ENCODE data around the gene TTC9C.
A peak's percentile ranks its signal among the peaks of the same experiment; 100 is the strongest.

The TTC9C gene

GRCh38 chr11:62709247-62710000 lies 18.9 kb upstream of the TTC9C start:
- peak; percentile 81 for DNase-seq (ENCODE audit: insufficient read length, low spot score)
- FAIRE-seq: peak; percentile 93

GRCh38 chr11:62710001-62710345 lies 18.3 kb upstream of the TTC9C start:
- DNase-seq (ENCODE audit: insufficient read length, low spot score): no peak
- FAIRE-seq: peak; percentile 50

More at GRCh38 chr11:62709247-62710000, 18.9 kb upstream of the TTC9C start:
- TF ChIP-seq PAX5 (IDR thresholded peaks at IDR 0.05; ENCODE audit: insufficient read depth, low read length, severe bottlenecking) (no peak), POLR2AphosphoS5 (IDR thresholded peaks at IDR 0.05; ENCODE audit: low read depth, low read length) (peak; percentile 87), SPI1 (IDR thresholded peaks at IDR 0.05; ENCODE audit: low read depth, low read length) (peak; percentile 36; the same call in 1 of the 2 replicates), POU2F2 (IDR thresholded peaks at IDR 0.05; ENCODE audit: low read depth, low read length) (no peak; the same call in 1 of the 2 replicates), POLR2A (IDR thresholded peaks at IDR 0.05; ENCODE audit: low read depth, low read length) (peak; percentile 82), TAF1 (IDR thresholded peaks at IDR 0.05; ENCODE audit: low read depth, low read length) (peak; percentile 89)

DNA sequence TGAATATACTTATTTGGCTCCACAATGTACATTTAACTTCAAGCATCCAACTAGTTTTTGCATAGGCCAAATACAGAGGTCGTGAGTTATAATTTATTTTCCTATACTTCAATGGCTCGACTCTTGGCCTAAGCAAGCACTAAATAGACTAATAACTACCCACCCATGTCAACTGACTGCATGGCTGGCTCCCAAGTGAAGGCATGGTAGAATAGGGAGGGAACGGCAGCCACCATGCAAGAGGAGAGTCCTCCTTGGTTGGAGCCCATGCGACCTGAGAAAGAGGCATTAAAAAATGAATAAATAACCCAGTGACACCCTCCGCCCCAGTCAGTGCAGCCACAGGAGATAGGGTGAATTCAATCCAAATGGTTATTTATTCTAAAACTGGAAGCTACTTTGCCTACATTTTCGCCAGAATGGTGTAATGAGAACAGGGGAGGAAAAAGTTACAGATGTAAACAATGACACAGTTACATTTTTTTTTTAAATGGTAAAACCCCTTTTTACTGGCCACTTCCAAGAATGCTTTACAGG lies 15.9 kb upstream of the TTC9C start:
- no peak for FAIRE-seq
- TF ChIP-seq POLR2A (IDR thresholded peaks at IDR 0.05; ENCODE audit: low read depth, low read length) (no peak), PAX5 (IDR thresholded peaks at IDR 0.05; ENCODE audit: insufficient read depth, low read length, severe bottlenecking) (no peak), TAF1 (IDR thresholded peaks at IDR 0.05; ENCODE audit: low read depth, low read length) (no peak), SPI1 (IDR thresholded peaks at IDR 0.05; ENCODE audit: low read depth, low read length) (no peak), POU2F2 (IDR thresholded peaks at IDR 0.05; ENCODE audit: low read depth, low read length) (no peak)

More at GRCh38 chr11:62710001-62710345, 18.3 kb upstream of the TTC9C start:
- TF ChIP-seq POLR2AphosphoS5 (IDR thresholded peaks at IDR 0.05; ENCODE audit: low read depth, low read length): no peak
- TF ChIP-seq POLR2A (IDR thresholded peaks at IDR 0.05; ENCODE audit: low read depth, low read length): no peak
- no peak for TF ChIP-seq SPI1 (IDR thresholded peaks at IDR 0.05; ENCODE audit: low read depth, low read length)
- no peak for TF ChIP-seq POU2F2 (IDR thresholded peaks at IDR 0.05; ENCODE audit: low read depth, low read length)
- TF ChIP-seq PAX5 (IDR thresholded peaks at IDR 0.05; ENCODE audit: insufficient read depth, low read length, severe bottlenecking): no peak
- no peak for TF ChIP-seq TAF1 (IDR thresholded peaks at IDR 0.05; ENCODE audit: low read depth, low read length)

DNA sequence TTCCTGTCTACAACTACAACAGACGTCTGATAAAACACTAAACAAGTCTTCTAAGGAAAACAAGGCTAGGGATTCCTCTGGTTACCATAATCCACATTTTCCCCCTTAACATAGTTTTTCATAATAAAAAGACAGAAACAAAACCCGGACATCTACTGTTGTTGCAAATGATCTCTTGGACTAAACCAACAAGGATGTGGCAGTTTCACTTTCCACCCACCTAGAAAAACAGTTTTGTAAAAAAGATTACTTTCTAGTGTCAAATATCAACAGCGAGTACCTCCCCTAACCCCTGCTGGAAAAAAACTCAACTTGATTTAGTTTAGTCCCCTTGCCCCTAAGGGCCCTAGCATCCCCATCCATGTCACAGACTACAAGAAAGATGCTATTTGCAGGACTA lies 15.4 kb upstream of the TTC9C start:
- FAIRE-seq (no peak), DNase-seq (ENCODE audit: insufficient read length, low spot score) (no peak)
- TF ChIP-seq POLR2A (IDR thresholded peaks at IDR 0.05; ENCODE audit: low read depth, low read length): no peak
- no peak for TF ChIP-seq POU2F2 (IDR thresholded peaks at IDR 0.05; ENCODE audit: low read depth, low read length)
- TF ChIP-seq PAX5 (IDR thresholded peaks at IDR 0.05; ENCODE audit: insufficient read depth, low read length, severe bottlenecking): no peak
- no peak for TF ChIP-seq SPI1 (IDR thresholded peaks at IDR 0.05; ENCODE audit: low read depth, low read length)
- TF ChIP-seq TAF1 (IDR thresholded peaks at IDR 0.05; ENCODE audit: low read depth, low read length): no peak
- TF ChIP-seq POLR2AphosphoS5 (IDR thresholded peaks at IDR 0.05; ENCODE audit: low read depth, low read length): no peak

More for the DNA sequence above, 15.9 kb upstream of the TTC9C start:
- no peak for DNase-seq (ENCODE audit: insufficient read length, low spot score)

- DNase-seq (ENCODE audit: insufficient read length, low spot score): no peak
- TF ChIP-seq POLR2A (IDR thresholded peaks at IDR 0.05; ENCODE audit: low read depth, low read length): no peak
- no peak for TF ChIP-seq TAF1 (IDR thresholded peaks at IDR 0.05; ENCODE audit: low read depth, low read length)
- TF ChIP-seq POU2F2 (IDR thresholded peaks at IDR 0.05; ENCODE audit: low read depth, low read length): no peak
- no peak for TF ChIP-seq SPI1 (IDR thresholded peaks at IDR 0.05; ENCODE audit: low read depth, low read length)
- TF ChIP-seq PAX5 (IDR thresholded peaks at IDR 0.05; ENCODE audit: insufficient read depth, low read length, severe bottlenecking): no peak
- no peak for TF ChIP-seq POLR2AphosphoS5 (IDR thresholded peaks at IDR 0.05; ENCODE audit: low read depth, low read length)
- no peak for FAIRE-seq
These were observed 14.9 kb upstream of the TTC9C start for GRCh38 chr11:62713343-62713742.

DNA sequence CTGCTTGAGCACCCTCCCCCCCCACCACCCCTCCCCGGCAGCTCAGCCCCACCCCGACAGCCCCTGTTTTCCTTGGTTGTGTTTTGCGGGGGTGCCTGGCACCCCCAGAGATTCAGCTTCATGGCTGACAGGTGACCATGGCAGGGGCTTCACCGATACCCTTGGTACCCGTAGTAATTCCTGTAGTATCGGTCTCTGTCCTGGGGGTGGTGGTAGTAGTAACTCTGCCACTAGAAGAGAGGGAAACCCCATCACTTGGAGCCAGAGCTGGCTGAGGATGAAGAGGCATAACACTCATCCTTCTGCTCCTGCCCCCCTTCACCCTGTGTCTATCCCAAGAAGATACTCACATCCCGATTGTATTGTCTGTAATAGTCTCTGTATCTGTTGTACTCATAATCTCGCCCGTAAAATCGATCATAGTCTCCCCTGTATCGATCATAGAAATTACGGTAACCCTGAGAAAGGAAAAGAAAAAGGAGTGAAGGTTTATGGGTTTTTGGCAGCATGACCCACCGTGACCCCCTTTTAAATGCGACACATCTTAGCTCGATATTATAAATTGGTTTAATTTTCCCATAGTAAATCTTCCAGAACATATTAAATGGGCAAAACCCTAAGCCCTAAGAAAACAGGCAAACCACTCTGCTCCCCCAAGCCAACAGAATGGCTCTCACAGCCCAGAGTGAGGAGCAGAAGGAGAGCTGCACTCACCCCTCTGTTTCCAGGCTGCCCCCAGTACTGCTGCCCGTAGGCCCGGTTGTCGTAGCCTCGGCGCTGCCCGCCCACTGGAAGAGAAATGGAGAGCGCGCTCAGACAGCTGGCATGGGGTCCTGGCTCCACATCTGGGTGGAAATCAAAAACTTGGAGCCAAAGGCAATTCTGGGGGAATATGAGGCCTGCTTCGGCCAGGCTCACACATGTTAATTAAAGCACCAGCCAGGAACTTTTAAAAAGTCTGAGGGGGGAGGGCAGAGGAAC lies 12.8 kb upstream of the TTC9C start:
- FAIRE-seq (no peak), DNase-seq (ENCODE audit: insufficient read length, low spot score) (no peak)
- TF ChIP-seq TAF1 (IDR thresholded peaks at IDR 0.05; ENCODE audit: low read depth, low read length): no peak
- TF ChIP-seq POLR2A (IDR thresholded peaks at IDR 0.05; ENCODE audit: low read depth, low read length): no peak
- no peak for TF ChIP-seq POU2F2 (IDR thresholded peaks at IDR 0.05; ENCODE audit: low read depth, low read length)
- no peak for TF ChIP-seq PAX5 (IDR thresholded peaks at IDR 0.05; ENCODE audit: insufficient read depth, low read length, severe bottlenecking)
- TF ChIP-seq POLR2AphosphoS5 (IDR thresholded peaks at IDR 0.05; ENCODE audit: low read depth, low read length): no peak
- TF ChIP-seq SPI1 (IDR thresholded peaks at IDR 0.05; ENCODE audit: low read depth, low read length): no peak

GRCh38 chr11:62716206-62716605 lies 12.1 kb upstream of the TTC9C start:
- no peak for DNase-seq (ENCODE audit: insufficient read length, low spot score)
- no peak for FAIRE-seq
- no peak for TF ChIP-seq POLR2A (IDR thresholded peaks at IDR 0.05; ENCODE audit: low read depth, low read length)
- TF ChIP-seq SPI1 (IDR thresholded peaks at IDR 0.05; ENCODE audit: low read depth, low read length): no peak
- no peak for TF ChIP-seq POU2F2 (IDR thresholded peaks at IDR 0.05; ENCODE audit: low read depth, low read length)
- no peak for TF ChIP-seq POLR2AphosphoS5 (IDR thresholded peaks at IDR 0.05; ENCODE audit: low read depth, low read length)
- no peak for TF ChIP-seq TAF1 (IDR thresholded peaks at IDR 0.05; ENCODE audit: low read depth, low read length)
- no peak for TF ChIP-seq PAX5 (IDR thresholded peaks at IDR 0.05; ENCODE audit: insufficient read depth, low read length, severe bottlenecking)

- DNase-seq (ENCODE audit: insufficient read length, low spot score) (no peak), FAIRE-seq (no peak)
- no peak for TF ChIP-seq SPI1 (IDR thresholded peaks at IDR 0.05; ENCODE audit: low read depth, low read length)
- no peak for TF ChIP-seq POLR2AphosphoS5 (IDR thresholded peaks at IDR 0.05; ENCODE audit: low read depth, low read length)
- TF ChIP-seq POLR2A (IDR thresholded peaks at IDR 0.05; ENCODE audit: low read depth, low read length): no peak
- TF ChIP-seq PAX5 (IDR thresholded peaks at IDR 0.05; ENCODE audit: insufficient read depth, low read length, severe bottlenecking): no peak
- no peak for TF ChIP-seq POU2F2 (IDR thresholded peaks at IDR 0.05; ENCODE audit: low read depth, low read length)
- TF ChIP-seq TAF1 (IDR thresholded peaks at IDR 0.05; ENCODE audit: low read depth, low read length): no peak
These were observed 11.5 kb upstream of the TTC9C start for GRCh38 chr11:62716816-62717215.
